Measurements from ENCODE around the gene MICALL2. TPM values are rescaled to one million over a fixed set of nuclear protein-coding genes. Genes with fewer than 3 reads are reported as not detected.

MICALL2 gene
- total and polyA plus RNA-seq, 12 donors = 7.9 to 1,057 (median 77.7) TPM

DNA sequence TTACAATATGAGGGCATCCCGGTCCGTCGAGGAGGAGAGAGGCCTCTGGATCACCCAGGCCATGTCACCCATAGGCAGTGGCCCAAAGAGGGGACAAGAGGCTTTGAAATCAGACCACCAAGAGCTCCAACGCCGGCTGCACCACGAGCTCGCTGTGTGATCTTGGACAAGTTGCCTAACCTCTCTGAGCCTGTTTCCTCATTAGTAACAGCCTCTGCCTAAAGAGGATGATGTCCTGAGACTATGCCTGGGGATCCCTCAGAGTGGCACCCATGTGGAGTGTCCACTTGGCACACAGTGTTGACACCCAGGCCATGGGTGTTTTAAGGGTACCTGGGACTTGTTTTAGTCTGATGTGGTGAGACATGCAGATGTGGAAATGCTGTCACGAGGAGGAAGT, 50.8 kb downstream of the MICALL2 start:
- Histone ChIP-seq H3K36me3 (replicated peaks in 1 of 2) (no peaks in the 10 kb centered on the region), H3K4me1 (replicated peaks in 1 of 2) (peaks cover 0 to 5% of the 10 kb centered on the region in 2 donors), H3K4me3 (no peak overlapping the region), H3K9me3 (replicated peaks in 1 of 3) (no peaks in the 10 kb centered on the region), H3K27me3 (peaks cover 52% of the 10 kb centered on the region), H3K27ac (no peak overlapping the region)
- TF ChIP-seq POLR2A (IDR thresholded peaks at IDR 0.05) = no peak
- TF ChIP-seq, protein P1, sequence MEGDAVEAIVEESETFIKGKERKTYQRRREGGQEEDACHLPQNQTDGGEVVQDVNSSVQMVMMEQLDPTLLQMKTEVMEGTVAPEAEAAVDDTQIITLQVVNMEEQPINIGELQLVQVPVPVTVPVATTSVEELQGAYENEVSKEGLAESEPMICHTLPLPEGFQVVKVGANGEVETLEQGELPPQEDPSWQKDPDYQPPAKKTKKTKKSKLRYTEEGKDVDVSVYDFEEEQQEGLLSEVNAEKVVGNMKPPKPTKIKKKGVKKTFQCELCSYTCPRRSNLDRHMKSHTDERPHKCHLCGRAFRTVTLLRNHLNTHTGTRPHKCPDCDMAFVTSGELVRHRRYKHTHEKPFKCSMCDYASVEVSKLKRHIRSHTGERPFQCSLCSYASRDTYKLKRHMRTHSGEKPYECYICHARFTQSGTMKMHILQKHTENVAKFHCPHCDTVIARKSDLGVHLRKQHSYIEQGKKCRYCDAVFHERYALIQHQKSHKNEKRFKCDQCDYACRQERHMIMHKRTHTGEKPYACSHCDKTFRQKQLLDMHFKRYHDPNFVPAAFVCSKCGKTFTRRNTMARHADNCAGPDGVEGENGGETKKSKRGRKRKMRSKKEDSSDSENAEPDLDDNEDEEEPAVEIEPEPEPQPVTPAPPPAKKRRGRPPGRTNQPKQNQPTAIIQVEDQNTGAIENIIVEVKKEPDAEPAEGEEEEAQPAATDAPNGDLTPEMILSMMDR (IDR thresholded peaks at IDR 0.05) = no peak
- WGBS, 4 donors = 66 to 88% (median 77%) methylated on average over 8 of the region's 8 CpGs
- DNase-seq = no peak
- intact Hi-C loops (cut with DNase I) = no loop called here

DNA sequence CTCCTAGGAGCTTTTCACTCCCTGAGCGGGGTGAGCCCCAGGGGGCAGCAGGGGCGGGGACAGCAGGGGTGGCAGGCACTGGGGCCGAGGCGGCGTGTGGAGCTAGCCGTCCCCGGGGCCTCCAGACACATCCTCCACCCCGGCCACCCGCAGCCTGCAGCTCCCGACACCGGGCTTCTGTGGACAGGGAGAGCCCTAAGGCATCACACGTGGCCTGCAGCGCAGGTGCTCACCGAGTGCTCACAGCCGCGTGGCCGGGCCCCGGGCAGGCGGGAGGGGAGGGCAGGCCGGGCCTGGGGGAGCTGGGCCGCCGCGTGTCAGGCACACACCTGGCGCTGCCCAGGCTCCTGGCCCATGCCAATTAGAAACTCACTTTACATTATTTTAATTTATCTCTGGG, 51.4 kb downstream of the MICALL2 start:
- WGBS, 4 donors = 55 to 75% (median 61%) methylated on average over 20 to 24 of the region's 24 CpGs
- intact Hi-C loops (cut with DNase I) = no loop called here
- TF ChIP-seq, protein P1 (IDR thresholded peaks at IDR 0.05) = no peak
- no peak for TF ChIP-seq POLR2A (IDR thresholded peaks at IDR 0.05)
- H3K36me3 ChIP-seq (replicated peaks in 1 of 2) = no peaks in the 10 kb centered on the region
- H3K4me1 ChIP-seq (replicated peaks in 1 of 2) = peaks cover 0 to 5% of the 10 kb centered on the region in 2 donors
- no peak overlapping the region for H3K4me3 ChIP-seq
- H3K27ac ChIP-seq = no peak overlapping the region
- peaks cover 58% of the 10 kb centered on the region for H3K27me3 ChIP-seq
- no peaks in the 10 kb centered on the region for H3K9me3 ChIP-seq (replicated peaks in 1 of 3)
- DNase-seq = no peak

DNA sequence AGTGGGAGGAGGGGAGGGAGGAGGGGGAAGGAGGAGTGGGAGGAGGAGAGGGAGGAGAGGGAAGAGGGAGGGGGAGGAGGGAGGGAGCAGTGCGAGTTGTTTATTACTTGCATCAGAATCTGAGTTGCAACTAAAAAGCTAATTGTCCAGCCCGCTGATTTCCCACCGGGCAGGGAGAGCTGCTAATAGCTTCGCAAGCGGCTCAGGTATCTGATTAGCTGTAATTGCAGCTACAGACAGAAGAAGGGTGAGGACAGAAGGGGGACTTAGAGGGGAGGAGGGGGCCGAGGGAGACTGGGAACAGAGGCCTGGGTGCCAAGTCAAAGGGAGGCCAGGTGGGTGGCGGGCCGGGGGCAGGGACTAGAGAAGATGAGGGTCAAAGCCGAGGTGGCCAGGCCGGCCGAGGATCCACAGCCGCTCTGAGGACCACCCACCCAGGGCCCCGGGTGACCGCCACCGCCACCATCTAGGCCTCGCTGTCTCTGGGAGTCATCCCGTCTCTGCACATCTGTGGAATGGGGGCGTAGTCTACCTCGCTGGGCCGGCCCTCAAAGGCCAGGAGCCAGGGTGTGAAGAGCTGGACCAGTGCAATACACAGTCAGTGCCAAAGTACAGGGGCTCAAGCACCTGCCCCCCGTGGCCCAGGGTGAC, 54.2 kb downstream of the MICALL2 start:
- Histone ChIP-seq H3K4me3 (no peak overlapping the region), H3K36me3 (replicated peaks in 1 of 2) (no peaks in the 10 kb centered on the region), H3K27me3 (peaks cover 64% of the 10 kb centered on the region), H3K9me3 (replicated peaks in 1 of 3) (no peaks in the 10 kb centered on the region), H3K27ac (no peak overlapping the region), H3K4me1 (replicated peaks in 1 of 2) (no peaks in the 10 kb centered on the region)
- TF ChIP-seq, protein P1 (IDR thresholded peaks at IDR 0.05) = no peak
- no peak for TF ChIP-seq POLR2A (IDR thresholded peaks at IDR 0.05)
- intact Hi-C loops (cut with DNase I) = no loop called here
- 60 to 61% (median 60%) methylated on average over 12 to 21 of the region's 21 CpGs for WGBS, 4 donors
- no peak for DNase-seq

DNA sequence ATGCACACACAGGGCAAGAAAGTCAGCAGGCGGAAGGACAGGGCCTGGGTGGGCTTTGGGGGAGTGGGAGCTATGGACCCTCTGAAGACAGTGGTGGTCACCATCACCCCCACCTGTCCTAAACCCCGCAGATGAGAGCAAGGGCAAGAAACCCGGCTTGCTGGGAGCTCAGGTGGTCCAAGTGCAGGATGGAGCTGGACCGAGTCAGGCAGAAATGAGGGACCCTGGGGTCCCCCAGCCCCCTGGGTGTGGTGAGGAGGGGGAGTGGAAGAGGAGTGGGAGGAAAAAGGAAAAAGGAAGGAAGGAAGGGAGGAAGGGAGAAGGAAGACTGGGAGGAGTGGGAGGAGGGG, 54.8 kb downstream of the MICALL2 start:
- Histone ChIP-seq H3K27ac (no peak overlapping the region), H3K9me3 (replicated peaks in 1 of 3) (no peaks in the 10 kb centered on the region), H3K4me1 (replicated peaks in 1 of 2) (no peaks in the 10 kb centered on the region), H3K4me3 (no peak overlapping the region), H3K27me3 (peaks cover 64% of the 10 kb centered on the region), H3K36me3 (replicated peaks in 1 of 2) (no peaks in the 10 kb centered on the region)
- TF ChIP-seq, protein P1 (IDR thresholded peaks at IDR 0.05) = no peak
- no peak for TF ChIP-seq POLR2A (IDR thresholded peaks at IDR 0.05)
- intact Hi-C loops (cut with DNase I) = no loop called here
- 31 to 42% (median 35%) methylated on average over 4 of the region's 4 CpGs for WGBS, 4 donors
- no peak for DNase-seq

Data from adrenal gland (tissue), 12 donors.